Raji (cell line): ENCODE data around the gene NABP1.

Experiments
- POLR2A ChIP-seq: IDR thresholded peaks from 2 replicates; pipeline ENCODE4 v1.6.1; 2011; ENCODE audit warnings: low read depth, low read length, control low read depth; ENCODE audit not compliant: insufficient read depth

NABP1 gene

GRCh38 chr2:191688934-191689695, 11.2 kb downstream of the NABP1 start:
- no peak for TF ChIP-seq POLR2A

- TF ChIP-seq POLR2A, result no peak
Observed at GRCh38 chr2:191690327-191690726, 12.4 kb downstream of the NABP1 start.

- TF ChIP-seq POLR2A, result peak; percentile 37; the same call in 1 of the 2 replicates
Observed at GRCh38 chr2:191691016-191691735, 13.2 kb downstream of the NABP1 start.

GRCh38 chr2:191691898-191692297, 14.0 kb downstream of the NABP1 start:
- TF ChIP-seq POLR2A, result 0 out of 2 replicates have a peak, but pooled peaks have one; percentile 26

- no peak for TF ChIP-seq POLR2A
Observed at GRCh38 chr2:191692502-191693115, 14.7 kb downstream of the NABP1 start.

GRCh38 chr2:191693166-191693565, 15.2 kb downstream of the NABP1 start:
- TF ChIP-seq POLR2A, result no peak

GRCh38 chr2:191693778-191694177, 15.8 kb downstream of the NABP1 start:
- TF ChIP-seq POLR2A, result no peak

GRCh38 chr2:191696001-191696400, 18.1 kb downstream of the NABP1 start:
- TF ChIP-seq POLR2A, result no peak

- TF ChIP-seq POLR2A, result no peak
Observed at GRCh38 chr2:191696966-191697365, 19.0 kb downstream of the NABP1 start.

- TF ChIP-seq POLR2A, result no peak
Observed at GRCh38 chr2:191697870-191698269, 19.9 kb downstream of the NABP1 start.

GRCh38 chr2:191699341-191699945, 21.5 kb downstream of the NABP1 start:
- TF ChIP-seq POLR2A, result no peak

GRCh38 chr2:191701029-191701428, 23.1 kb downstream of the NABP1 start:
- no peak for TF ChIP-seq POLR2A

- no peak for TF ChIP-seq POLR2A
Observed at GRCh38 chr2:191701696-191702095, 23.8 kb downstream of the NABP1 start.

GRCh38 chr2:191703079-191703725, 25.3 kb downstream of the NABP1 start:
- no peak for TF ChIP-seq POLR2A

GRCh38 chr2:191705084-191705483, 27.1 kb downstream of the NABP1 start:
- TF ChIP-seq POLR2A, result no peak

- TF ChIP-seq POLR2A, result no peak
Observed at GRCh38 chr2:191705701-191706100, 27.8 kb downstream of the NABP1 start.

- no peak for TF ChIP-seq POLR2A
Observed at GRCh38 chr2:191706791-191707190, 28.9 kb downstream of the NABP1 start.
